ENCODE results near the gene KCTD16.

The KCTD16 gene

GRCh38 chr5:144167998-144168397 lies 2.7 kb upstream of the KCTD16 start:
- DNase-seq = no peak

GRCh38 chr5:144169904-144170275 lies 783 bp upstream of the KCTD16 start:
- DNase-seq = no peak

- DNase-seq = no peak
Measured at GRCh38 chr5:144173766-144174165, 3.1 kb downstream of the KCTD16 start.

GRCh38 chr5:144177548-144177947 lies 6.9 kb downstream of the KCTD16 start:
- DNase-seq = no peak

- no peak for DNase-seq
Measured at GRCh38 chr5:144179226-144179625, 8.6 kb downstream of the KCTD16 start.

GRCh38 chr5:144183254-144183889 lies 12.7 kb downstream of the KCTD16 start:
- no peak for DNase-seq

- peak; percentile 65 for DNase-seq
Measured at GRCh38 chr5:144187699-144188294, 17.1 kb downstream of the KCTD16 start.

- DNase-seq = peak; percentile 66
Measured at GRCh38 chr5:144189800-144190429, 19.2 kb downstream of the KCTD16 start.

- DNase-seq = no peak
Measured at GRCh38 chr5:144191531-144191930, 20.9 kb downstream of the KCTD16 start.

GRCh38 chr5:144191998-144192397 lies 21.3 kb downstream of the KCTD16 start:
- peak; percentile 29 for DNase-seq

- no peak for DNase-seq
Measured at GRCh38 chr5:144192661-144193060, 22.0 kb downstream of the KCTD16 start.

GRCh38 chr5:144194144-144194543 lies 23.5 kb downstream of the KCTD16 start:
- DNase-seq = no peak

GRCh38 chr5:144195448-144195847 lies 24.8 kb downstream of the KCTD16 start:
- DNase-seq = no peak

- DNase-seq = no peak
Measured at GRCh38 chr5:144196612-144197011, 25.9 kb downstream of the KCTD16 start.

- DNase-seq = no peak
Measured at GRCh38 chr5:144198386-144198785, 27.7 kb downstream of the KCTD16 start.

GRCh38 chr5:144201588-144201987 lies 30.9 kb downstream of the KCTD16 start:
- DNase-seq = no peak

- DNase-seq = no peak
Measured at GRCh38 chr5:144202072-144202471, 31.4 kb downstream of the KCTD16 start.

- no peak for DNase-seq
Measured at GRCh38 chr5:144202726-144203125, 32.1 kb downstream of the KCTD16 start.

- DNase-seq = no peak
Measured at GRCh38 chr5:144203750-144204596, 33.3 kb downstream of the KCTD16 start.

- DNase-seq = no peak
Measured at GRCh38 chr5:144205141-144205551, 34.5 kb downstream of the KCTD16 start.

GRCh38 chr5:144206141-144206540 lies 35.5 kb downstream of the KCTD16 start:
- no peak for DNase-seq

- DNase-seq = no peak
Measured at GRCh38 chr5:144207875-144208444, 37.3 kb downstream of the KCTD16 start.

GRCh38 chr5:144209361-144209760 lies 38.7 kb downstream of the KCTD16 start:
- no peak for DNase-seq
